Neural progenitor cell (in vitro differentiated cells): Measurements from ENCODE around the gene IL21. TPM values are rescaled to one million over a fixed set of nuclear protein-coding genes. Genes with fewer than 3 reads are reported as not detected.

Experiments used
- DNase-seq: peaks from one replicate; pipeline ENCODE4 v3.0.0-alpha.2; 2016; ENCODE audit warnings: low spot score
- H2AFZ ChIP-seq: fragments of 200-600 bp; sonication (generic); replicated peaks from 2 replicates; pipeline ENCODE4 v1.6.1; 2016; ENCODE audit warnings: antibody characterized with exemption
- H3F3A ChIP-seq: fragments of 200-600 bp; sonication (generic); 2 replicates; pipeline ENCODE4 v1.6.1; 2016; ENCODE audit warnings: antibody characterized with exemption, low read depth
- H3K27ac ChIP-seq: fragments of 200-600 bp; sonication (generic); 2 replicates; pipeline ENCODE4 v1.5.1; 2016; ENCODE audit warnings: mild to moderate bottlenecking
- H3K27me3 ChIP-seq: fragments of 200-600 bp; sonication (generic); 2 replicates; pipeline ENCODE4 v1.6.1; 2016; ENCODE audit warnings: mild to moderate bottlenecking, moderate library complexity
- H3K36me3 ChIP-seq: fragments of 200-600 bp; sonication (generic); 2 replicates; pipeline ENCODE4 v1.5.1; 2016
- H3K4me1 ChIP-seq: fragments of 200-600 bp; sonication (generic); 2 replicates; pipeline ENCODE4 v1.6.1; 2016; ENCODE audit warnings: mixed run types
- H3K4me2 ChIP-seq: fragments of 200-600 bp; sonication (generic); 2 replicates; pipeline ENCODE4 v1.6.1; 2016
- H3K4me3 ChIP-seq: fragments of 200-600 bp; sonication (generic); 2 replicates; pipeline ENCODE4 v1.5.1; 2016
- H3K79me2 ChIP-seq: fragments of 200-600 bp; sonication (generic); 2 replicates; pipeline ENCODE4 v1.6.1; 2016; ENCODE audit warnings: low read depth
- H3K9ac ChIP-seq: fragments of 200-600 bp; sonication (generic); 2 replicates; pipeline ENCODE4 v1.6.1; 2016
- H3K9me3 ChIP-seq: fragments of 200-600 bp; sonication (generic); 2 replicates; pipeline ENCODE4 v1.5.1; 2016; ENCODE audit warnings: low read depth
- H4K20me1 ChIP-seq: fragments of 200-600 bp; sonication (generic); 2 replicates; pipeline ENCODE4 v1.6.1; 2016; ENCODE audit warnings: low read depth
- H3K27ac Mint-ChIP-seq: 3 replicates; pipeline ENCODE4 v1.8.0; 2021; ENCODE audit warnings: mixed read lengths
- H3K27me3 Mint-ChIP-seq: 2 replicates; pipeline ENCODE4 v1.8.0; 2022; ENCODE audit warnings: low read depth, mild to moderate bottlenecking, inconsistent platforms, moderate library complexity, mixed read lengths; ENCODE audit not compliant: insufficient read depth
- H3K36me3 Mint-ChIP-seq: 3 replicates; pipeline ENCODE4 v1.8.0; 2021; ENCODE audit warnings: mixed read lengths
- H3K4me1 Mint-ChIP-seq: 3 replicates; pipeline ENCODE4 v1.8.0; 2021; ENCODE audit warnings: mixed read lengths
- H3K4me3 Mint-ChIP-seq: 3 replicates; pipeline ENCODE4 v1.8.0; 2021; ENCODE audit warnings: mild to moderate bottlenecking, moderate library complexity, mixed read lengths
- H3K9me3 Mint-ChIP-seq: 3 replicates; pipeline ENCODE4 v1.8.0; 2020; ENCODE audit warnings: mixed read lengths
- CTCF ChIP-seq: fragments of 200-600 bp; sonication (generic); IDR thresholded peaks from 2 replicates; pipeline ENCODE4 v1.5.1; 2017; ENCODE audit warnings: antibody characterized with exemption, mild to moderate bottlenecking
- EZH2 ChIP-seq: fragments of 200-600 bp; sonication (generic); IDR thresholded peaks from 2 replicates; pipeline ENCODE4 v1.6.1; 2017; ENCODE audit warnings: antibody characterized with exemption, mild to moderate bottlenecking, moderate library complexity
- EZH2phosphoT487 ChIP-seq: fragments of 200-600 bp; sonication (generic); IDR thresholded peaks from 2 replicates; pipeline ENCODE4 v1.6.1; 2017; ENCODE audit warnings: antibody characterized with exemption
- total RNA-seq: library from RNA; depleted of rRNA; stranded (reverse); fragments of >200 nt; gene quantifications from 2 replicates; pipeline ENCODE4 v1.2.3, GENCODE V29; 2015; ENCODE audit warnings: low replicate concordance

IL21 gene
- total RNA-seq, 1 donor from 2014 or later: not detected

- no peaks in the 10 kb centered on the region for H3K36me3 Mint-ChIP-seq
Observed at GRCh38 chr4:122633211-122633610, 12.3 kb upstream of the IL21 start.

GRCh38 chr4:122632396-122633143, 11.7 kb upstream of the IL21 start:
- Histone ChIP-seq H2AFZ (no peak overlapping the region), H3K4me1 (no peaks in the 10 kb centered on the region), H3K36me3 (no peaks in the 10 kb centered on the region), H3K9me3 (no peaks in the 10 kb centered on the region), H3F3A (no peaks in the 10 kb centered on the region), H3K4me3 (no peak overlapping the region), H4K20me1 (no peaks in the 10 kb centered on the region), H3K79me2 (no peaks in the 10 kb centered on the region), H3K9ac (no peak overlapping the region), H3K4me2 (no peak overlapping the region), H3K27me3 (no peaks in the 10 kb centered on the region), H3K27ac (no peak overlapping the region)
- H3K27ac Mint-ChIP-seq: no peak overlapping the region
- H3K9me3 Mint-ChIP-seq: no peaks in the 10 kb centered on the region
- no peak for DNase-seq
- no peak overlapping the region for H3K4me3 Mint-ChIP-seq
- no peak for TF ChIP-seq CTCF
- no peak for TF ChIP-seq EZH2
- no peak for TF ChIP-seq EZH2phosphoT487
- no peaks in the 10 kb centered on the region for H3K36me3 Mint-ChIP-seq
- no peaks in the 10 kb centered on the region for H3K4me1 Mint-ChIP-seq
- peaks cover 3% of the 10 kb centered on the region for H3K27me3 Mint-ChIP-seq

More at GRCh38 chr4:122633211-122633610, 12.3 kb upstream of the IL21 start:
- Histone ChIP-seq H3K9me3 (no peaks in the 10 kb centered on the region), H3K9ac (no peak overlapping the region), H3F3A (no peaks in the 10 kb centered on the region), H2AFZ (no peak overlapping the region), H3K79me2 (no peaks in the 10 kb centered on the region), H3K27ac (no peak overlapping the region), H4K20me1 (no peaks in the 10 kb centered on the region), H3K4me1 (no peaks in the 10 kb centered on the region), H3K36me3 (no peaks in the 10 kb centered on the region), H3K4me2 (no peak overlapping the region), H3K4me3 (no peak overlapping the region), H3K27me3 (no peaks in the 10 kb centered on the region)
- DNase-seq: no peak
- Mint-ChIP-seq H3K9me3 (no peaks in the 10 kb centered on the region), H3K27ac (no peak overlapping the region), H3K4me3 (no peak overlapping the region), H3K27me3 (peaks cover 3% of the 10 kb centered on the region), H3K4me1 (no peaks in the 10 kb centered on the region)
- no peak for TF ChIP-seq CTCF
- TF ChIP-seq EZH2phosphoT487: no peak
- TF ChIP-seq EZH2: no peak

GRCh38 chr4:122625156-122625555, 4.3 kb upstream of the IL21 start:
- H3K4me3 ChIP-seq: no peak overlapping the region
- H3K27me3 ChIP-seq: no peaks in the 10 kb centered on the region
- H3F3A ChIP-seq: no peaks in the 10 kb centered on the region
- H3K9me3 ChIP-seq: no peaks in the 10 kb centered on the region
- Mint-ChIP-seq H3K27ac (no peak overlapping the region), H3K4me3 (no peak overlapping the region), H3K36me3 (no peaks in the 10 kb centered on the region), H3K9me3 (no peaks in the 10 kb centered on the region), H3K27me3 (no peaks in the 10 kb centered on the region), H3K4me1 (no peaks in the 10 kb centered on the region)
- H3K4me1 ChIP-seq: no peaks in the 10 kb centered on the region
- H2AFZ ChIP-seq: no peak overlapping the region
- H3K9ac ChIP-seq: no peak overlapping the region
- no peaks in the 10 kb centered on the region for H4K20me1 ChIP-seq
- no peaks in the 10 kb centered on the region for H3K79me2 ChIP-seq
- TF ChIP-seq EZH2: no peak
- no peak for TF ChIP-seq CTCF
- no peak for TF ChIP-seq EZH2phosphoT487
- no peak for DNase-seq
- no peak overlapping the region for H3K27ac ChIP-seq
- no peak overlapping the region for H3K4me2 ChIP-seq
- H3K36me3 ChIP-seq: no peaks in the 10 kb centered on the region
